PC-3 (cell line): Measurements from ENCODE around the gene LTB4R2.

ENCODE experiments used
- EZH2 ChIP-seq: fragments of 300-600 bp; sonication (generic); IDR thresholded peaks from one replicate; pipeline ENCODE4 v1.6.1; 2017; ENCODE audit warnings: antibody characterized with exemption, mild to moderate bottlenecking, low read length; ENCODE audit not compliant: unreplicated experiment
- TF ChIP-seq, protein P1 (sequence below): fragments of 300-600 bp; sonication (generic); conservative IDR thresholded peaks from 2 replicates; pipeline ENCODE4 v1.5.1; 2017; ENCODE audit warnings: antibody characterized with exemption, low read depth, mild to moderate bottlenecking, low read length

DNA sequence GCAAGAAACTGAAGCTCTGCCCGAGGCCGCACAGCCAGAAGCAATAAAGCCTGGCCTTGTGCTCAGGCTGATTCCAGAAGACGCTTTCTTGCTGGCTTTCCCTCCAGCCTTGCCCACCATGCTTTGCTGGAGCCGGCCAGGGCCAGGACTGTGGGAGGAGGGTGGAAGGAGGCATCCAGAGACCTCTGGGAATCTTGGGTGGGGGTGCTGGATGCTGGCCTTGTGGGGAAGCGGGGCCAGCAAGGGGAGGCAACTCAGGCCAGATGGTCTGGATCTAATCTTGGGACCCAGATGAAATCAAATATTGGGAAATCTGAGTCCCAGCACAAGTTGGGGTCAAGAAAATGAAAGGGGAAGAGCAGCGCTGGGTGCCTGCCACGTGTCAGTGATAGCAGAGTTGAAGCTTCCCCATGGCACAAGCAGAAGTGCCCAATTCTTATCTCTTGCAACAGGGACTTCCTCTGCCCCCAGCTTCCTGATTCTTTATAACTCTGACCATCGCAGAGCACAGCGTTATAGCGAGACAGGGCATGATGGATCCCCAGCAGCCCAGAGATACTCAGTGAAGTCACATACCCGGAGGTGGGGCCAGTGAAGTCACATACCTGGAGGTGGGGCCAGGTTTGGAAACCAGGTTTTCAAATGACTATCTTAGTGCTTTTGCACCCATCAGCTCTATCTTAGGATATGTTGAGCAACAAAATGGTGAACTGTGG, 32.2 kb upstream of the LTB4R2 start:
- TF ChIP-seq, protein P1, sequence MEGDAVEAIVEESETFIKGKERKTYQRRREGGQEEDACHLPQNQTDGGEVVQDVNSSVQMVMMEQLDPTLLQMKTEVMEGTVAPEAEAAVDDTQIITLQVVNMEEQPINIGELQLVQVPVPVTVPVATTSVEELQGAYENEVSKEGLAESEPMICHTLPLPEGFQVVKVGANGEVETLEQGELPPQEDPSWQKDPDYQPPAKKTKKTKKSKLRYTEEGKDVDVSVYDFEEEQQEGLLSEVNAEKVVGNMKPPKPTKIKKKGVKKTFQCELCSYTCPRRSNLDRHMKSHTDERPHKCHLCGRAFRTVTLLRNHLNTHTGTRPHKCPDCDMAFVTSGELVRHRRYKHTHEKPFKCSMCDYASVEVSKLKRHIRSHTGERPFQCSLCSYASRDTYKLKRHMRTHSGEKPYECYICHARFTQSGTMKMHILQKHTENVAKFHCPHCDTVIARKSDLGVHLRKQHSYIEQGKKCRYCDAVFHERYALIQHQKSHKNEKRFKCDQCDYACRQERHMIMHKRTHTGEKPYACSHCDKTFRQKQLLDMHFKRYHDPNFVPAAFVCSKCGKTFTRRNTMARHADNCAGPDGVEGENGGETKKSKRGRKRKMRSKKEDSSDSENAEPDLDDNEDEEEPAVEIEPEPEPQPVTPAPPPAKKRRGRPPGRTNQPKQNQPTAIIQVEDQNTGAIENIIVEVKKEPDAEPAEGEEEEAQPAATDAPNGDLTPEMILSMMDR = no peak
- no peak for TF ChIP-seq EZH2
